DOHH2 (cell line): ENCODE measurements around the gene COL23A1.
"Not testable (repeated sequence)": the region's sequence is repeated elsewhere in the genome, so short reads cannot be mapped to it uniquely, and the experiment has no call there.

Experiments
- H3F3A ChIP-seq: fragments of 200-600 bp; sonication (generic), shearing (Covaris generic); 2 replicates; pipeline ENCODE4 v1.6.0; 2016; ENCODE audit warnings: antibody characterized with exemption, mild to moderate bottlenecking; ENCODE audit not compliant: control insufficient read depth, insufficient read depth
- H3K27ac ChIP-seq: fragments of 200-600 bp; sonication (generic); 2 replicates; pipeline ENCODE4 v1.5.1; 2014; ENCODE audit warnings: low read depth, mild to moderate bottlenecking, low read length, moderate library complexity
- H3K27me3 ChIP-seq: fragments of 200-600 bp; sonication (generic); 2 replicates; pipeline ENCODE4 v1.6.1; 2014; ENCODE audit warnings: mild to moderate bottlenecking, low read length, mixed read lengths; ENCODE audit not compliant: control insufficient read depth
- H3K36me3 ChIP-seq: fragments of 200-600 bp; sonication (generic); 2 replicates; pipeline ENCODE4 v1.6.1; 2014; ENCODE audit warnings: mild to moderate bottlenecking, low read length, moderate library complexity, mixed read lengths; ENCODE audit not compliant: control insufficient read depth
- H3K4me1 ChIP-seq: fragments of 200-600 bp; sonication (generic); 2 replicates; pipeline ENCODE4 v1.6.1; 2014; ENCODE audit warnings: mild to moderate bottlenecking, low read length, mixed read lengths; ENCODE audit not compliant: control insufficient read depth
- H3K4me2 ChIP-seq: fragments of 200-600 bp; sonication (generic); 2 replicates; pipeline ENCODE4 v1.6.0; 2014; ENCODE audit warnings: mild to moderate bottlenecking, low read length, moderate library complexity
- H3K4me3 ChIP-seq: fragments of 200-600 bp; sonication (generic); 2 replicates; pipeline ENCODE4 v1.5.1; 2014; ENCODE audit warnings: mild to moderate bottlenecking, low read length, mixed read lengths
- H3K79me2 ChIP-seq: fragments of 200-600 bp; sonication (generic); 2 replicates; pipeline ENCODE4 v1.6.1; 2014; ENCODE audit warnings: mild to moderate bottlenecking, low read length, mixed read lengths; ENCODE audit not compliant: control insufficient read depth
- H3K9me2 ChIP-seq: fragments of 200-600 bp; sonication (generic); replicated peaks from 2 replicates; pipeline ENCODE4 v1.6.1; 2014; ENCODE audit warnings: mild to moderate bottlenecking, low read length, mixed read lengths; ENCODE audit not compliant: control insufficient read depth
- H3K9me3 ChIP-seq: fragments of 200-600 bp; sonication (generic); 2 replicates; pipeline ENCODE4 v1.6.1; 2014; ENCODE audit warnings: antibody characterized with exemption, low read length, mixed read lengths; ENCODE audit not compliant: control insufficient read depth, insufficient read depth
- H4K20me1 ChIP-seq: fragments of 200-600 bp; sonication (generic); 2 replicates; pipeline ENCODE4 v1.6.0; 2014; ENCODE audit warnings: low read depth, mild to moderate bottlenecking, antibody characterized with exemption, low read length, moderate library complexity; ENCODE audit not compliant: control insufficient read depth, insufficient read depth
- EZH2phosphoT487 ChIP-seq: fragments of 200-600 bp; sonication (generic); IDR thresholded peaks from 2 replicates; pipeline ENCODE4 v1.6.1; 2017; ENCODE audit warnings: borderline replicate concordance, mild to moderate bottlenecking, antibody characterized with exemption, low read length, moderate library complexity, mixed read lengths
- TF ChIP-seq, protein P1 (sequence below): fragments of 200-600 bp; sonication (generic); IDR thresholded peaks from one replicate; pipeline ENCODE4 v1.5.1; 2014; ENCODE audit warnings: antibody characterized with exemption, mild to moderate bottlenecking, low read depth, low read length; ENCODE audit not compliant: poor library complexity, severe bottlenecking

Gene COL23A1

DNA sequence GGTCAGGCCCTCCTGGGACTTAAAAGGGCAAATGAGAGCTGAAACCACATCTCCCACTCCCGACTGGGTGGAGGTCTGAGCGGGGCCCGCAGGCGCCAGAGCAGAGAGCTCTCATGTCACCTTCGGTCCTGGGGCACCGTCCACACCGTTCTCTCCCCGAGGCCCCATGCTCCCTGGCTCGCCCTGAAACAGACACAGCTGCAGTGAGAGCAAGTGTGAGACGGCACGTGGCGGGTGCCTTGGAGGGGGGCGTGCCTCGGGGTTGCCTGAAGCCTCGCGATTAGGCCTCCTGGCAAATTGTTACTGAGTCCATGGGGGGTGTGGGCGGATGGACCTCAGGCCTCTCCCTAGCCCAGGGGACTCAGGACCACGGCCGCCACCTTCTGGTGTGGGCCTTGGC, 333.4 kb downstream of the COL23A1 start:
- peak overlapping the region; percentile 66 for H3K4me2 ChIP-seq
- no peaks in the 10 kb centered on the region for H3K36me3 ChIP-seq
- H3K9me3 ChIP-seq, result no peaks in the 10 kb centered on the region
- peaks cover 72% of the 10 kb centered on the region for H3K4me1 ChIP-seq
- TF ChIP-seq, protein P1, sequence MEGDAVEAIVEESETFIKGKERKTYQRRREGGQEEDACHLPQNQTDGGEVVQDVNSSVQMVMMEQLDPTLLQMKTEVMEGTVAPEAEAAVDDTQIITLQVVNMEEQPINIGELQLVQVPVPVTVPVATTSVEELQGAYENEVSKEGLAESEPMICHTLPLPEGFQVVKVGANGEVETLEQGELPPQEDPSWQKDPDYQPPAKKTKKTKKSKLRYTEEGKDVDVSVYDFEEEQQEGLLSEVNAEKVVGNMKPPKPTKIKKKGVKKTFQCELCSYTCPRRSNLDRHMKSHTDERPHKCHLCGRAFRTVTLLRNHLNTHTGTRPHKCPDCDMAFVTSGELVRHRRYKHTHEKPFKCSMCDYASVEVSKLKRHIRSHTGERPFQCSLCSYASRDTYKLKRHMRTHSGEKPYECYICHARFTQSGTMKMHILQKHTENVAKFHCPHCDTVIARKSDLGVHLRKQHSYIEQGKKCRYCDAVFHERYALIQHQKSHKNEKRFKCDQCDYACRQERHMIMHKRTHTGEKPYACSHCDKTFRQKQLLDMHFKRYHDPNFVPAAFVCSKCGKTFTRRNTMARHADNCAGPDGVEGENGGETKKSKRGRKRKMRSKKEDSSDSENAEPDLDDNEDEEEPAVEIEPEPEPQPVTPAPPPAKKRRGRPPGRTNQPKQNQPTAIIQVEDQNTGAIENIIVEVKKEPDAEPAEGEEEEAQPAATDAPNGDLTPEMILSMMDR, result no peak
- H3K27me3 ChIP-seq, result no peaks in the 10 kb centered on the region
- H3F3A ChIP-seq, result no peaks in the 10 kb centered on the region; the same call in 1 of the 2 replicates
- H3K27ac ChIP-seq, result peak overlapping the region; percentile 96
- H4K20me1 ChIP-seq, result no peaks in the 10 kb centered on the region
- H3K4me3 ChIP-seq, result peak overlapping the region; percentile 67
- H3K9me2 ChIP-seq, result no peaks in the 10 kb centered on the region
- peaks cover 24% of the 10 kb centered on the region for H3K79me2 ChIP-seq

GRCh38 chr5:178253632-178254031, 336.6 kb downstream of the COL23A1 start:
- not testable (repeated sequence) for H3K27me3 ChIP-seq
- H3F3A ChIP-seq, result peaks cover 18% of the 10 kb centered on the region

GRCh38 chr5:178252258-178252657, 337.9 kb downstream of the COL23A1 start:
- Histone ChIP-seq H3F3A (peaks cover 18% of the 10 kb centered on the region), H3K4me2 (peak overlapping the region; percentile 58), H3K9me2 (no peaks in the 10 kb centered on the region), H3K27ac (peak overlapping the region; percentile 96), H3K9me3 (no peaks in the 10 kb centered on the region), H3K4me1 (peaks cover 100% of the 10 kb centered on the region), H3K79me2 (peaks cover 21% of the 10 kb centered on the region), H3K27me3 (no peaks in the 10 kb centered on the region), H3K4me3 (peak overlapping the region; percentile 52), H3K36me3 (no peaks in the 10 kb centered on the region), H4K20me1 (no peaks in the 10 kb centered on the region)
- no peak for TF ChIP-seq EZH2phosphoT487
- TF ChIP-seq, protein P1, result no peak

More at GRCh38 chr5:178253632-178254031, 336.6 kb downstream of the COL23A1 start:
- H3K9me3 ChIP-seq, H3K4me2 ChIP-seq, H3K4me3 ChIP-seq, H3K9me2 ChIP-seq, H3K36me3 ChIP-seq, H4K20me1 ChIP-seq: not testable (repeated sequence)
- peaks cover 24% of the 10 kb centered on the region for H3K79me2 ChIP-seq
- peaks cover 99% of the 10 kb centered on the region for H3K4me1 ChIP-seq
- H3K27ac ChIP-seq, result peak overlapping the region; percentile 96

DNA sequence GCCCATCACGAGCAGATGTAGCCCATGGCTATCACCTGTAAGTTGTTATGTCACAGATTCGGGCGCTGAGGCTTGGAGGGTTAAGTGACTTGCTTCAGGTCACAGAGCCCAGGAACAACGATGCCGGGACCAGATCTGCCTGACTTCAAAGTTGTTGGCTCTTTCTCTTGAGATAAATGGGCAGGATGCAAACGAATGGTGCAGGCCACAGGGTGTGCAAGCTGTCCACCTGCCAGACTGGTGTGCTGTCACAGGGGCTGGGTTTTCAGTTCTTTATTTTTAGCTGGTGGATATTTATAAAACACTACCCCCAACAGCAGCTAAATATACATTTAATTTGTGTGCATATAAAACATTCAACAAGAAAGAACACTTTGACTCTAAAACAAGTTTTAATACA, 339.9 kb downstream of the COL23A1 start:
- no peak for TF ChIP-seq EZH2phosphoT487
- TF ChIP-seq, protein P1, result no peak
- peaks cover 20% of the 10 kb centered on the region for H3F3A ChIP-seq
- peak overlapping the region; percentile 96 for H3K27ac ChIP-seq
- H3K36me3 ChIP-seq, result no peaks in the 10 kb centered on the region
- H3K4me3 ChIP-seq, result peak overlapping the region; percentile 62
- peaks cover 98% of the 10 kb centered on the region for H3K4me1 ChIP-seq
- peaks cover 2% of the 10 kb centered on the region for H3K79me2 ChIP-seq
- no peaks in the 10 kb centered on the region for H4K20me1 ChIP-seq
- peak overlapping the region; percentile 83 for H3K4me2 ChIP-seq
- H3K9me3 ChIP-seq, result no peaks in the 10 kb centered on the region
- H3K27me3 ChIP-seq, result no peaks in the 10 kb centered on the region
- H3K9me2 ChIP-seq, result no peaks in the 10 kb centered on the region
